Measurements from ENCODE around the gene TMEM219. TPM values are rescaled to one million over a fixed set of nuclear protein-coding genes. Genes with fewer than 3 reads are reported as not detected.

Gene TMEM219
- total RNA-seq, 1 experiment from 2014 or later: 57.7 TPM

GRCh38 chr16:29993903-29994599, 32.2 kb downstream of the TMEM219 start:
- Histone ChIP-seq H3K36me3 (ENCODE audit: control insufficient read depth, insufficient read depth, low read length) (no peaks in the 10 kb centered on the region), H3K4me3 (ENCODE audit: low read depth, low read length) (peak overlapping the region; percentile 68; the same call in 1 of the 2 replicates), H3K4me1 (peaks cover 11% of the 10 kb centered on the region; the same call in 1 of the 2 replicates), H3K27me3 (replicated peaks; ENCODE audit: control insufficient read depth, insufficient read depth, low read length) (no peaks in the 10 kb centered on the region), H3K9me3 (no peaks in the 10 kb centered on the region)
- H3K4me1 Mint-ChIP-seq (ENCODE audit: low read depth, unreplicated experiment): peaks cover 20% of the 10 kb centered on the region
- CTCF ChIA-PET: no interaction called here
- peak overlapping the region; percentile 65 for H3K27ac Mint-ChIP-seq (ENCODE audit: unreplicated experiment)
- H3K9me3 Mint-ChIP-seq (ENCODE audit: unreplicated experiment): no peaks in the 10 kb centered on the region
- intact Hi-C loops (cut with micrococcal nuclease; ENCODE audit: unreplicated experiment): loop anchor here (10.0 kb wide), 1 partner anchor 179 kb away; the partner anchor contains the start of genes PAGR1 and PRRT2
- peaks cover 49% of the 10 kb centered on the region for H3K36me3 Mint-ChIP-seq (ENCODE audit: insufficient read depth, unreplicated experiment)
- H3K27me3 Mint-ChIP-seq (ENCODE audit: insufficient read depth, unreplicated experiment): no peaks in the 10 kb centered on the region
- TSS peak; percentile 64 for BruUV-seq (replicated peaks)
- no peak for DNase-seq
- H3K4me3 Mint-ChIP-seq (ENCODE audit: unreplicated experiment): peak overlapping the region; percentile 99
- POLR2A ChIA-PET: interaction anchor here (1.6 kb wide), 2 partner anchors 21 to 69 kb away, joined by 4 to 9 read pairs; partner anchors contain the start of gene KCTD13
- TF ChIP-seq, protein P1, sequence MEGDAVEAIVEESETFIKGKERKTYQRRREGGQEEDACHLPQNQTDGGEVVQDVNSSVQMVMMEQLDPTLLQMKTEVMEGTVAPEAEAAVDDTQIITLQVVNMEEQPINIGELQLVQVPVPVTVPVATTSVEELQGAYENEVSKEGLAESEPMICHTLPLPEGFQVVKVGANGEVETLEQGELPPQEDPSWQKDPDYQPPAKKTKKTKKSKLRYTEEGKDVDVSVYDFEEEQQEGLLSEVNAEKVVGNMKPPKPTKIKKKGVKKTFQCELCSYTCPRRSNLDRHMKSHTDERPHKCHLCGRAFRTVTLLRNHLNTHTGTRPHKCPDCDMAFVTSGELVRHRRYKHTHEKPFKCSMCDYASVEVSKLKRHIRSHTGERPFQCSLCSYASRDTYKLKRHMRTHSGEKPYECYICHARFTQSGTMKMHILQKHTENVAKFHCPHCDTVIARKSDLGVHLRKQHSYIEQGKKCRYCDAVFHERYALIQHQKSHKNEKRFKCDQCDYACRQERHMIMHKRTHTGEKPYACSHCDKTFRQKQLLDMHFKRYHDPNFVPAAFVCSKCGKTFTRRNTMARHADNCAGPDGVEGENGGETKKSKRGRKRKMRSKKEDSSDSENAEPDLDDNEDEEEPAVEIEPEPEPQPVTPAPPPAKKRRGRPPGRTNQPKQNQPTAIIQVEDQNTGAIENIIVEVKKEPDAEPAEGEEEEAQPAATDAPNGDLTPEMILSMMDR (IDR thresholded peaks at IDR 0.05; ENCODE audit: insufficient read depth in 1 of 2, low read depth in 1 of 2, low read length in 1 of 2, severe bottlenecking in 1 of 2, unreplicated experiment in 1 of 2): no peak

DNA sequence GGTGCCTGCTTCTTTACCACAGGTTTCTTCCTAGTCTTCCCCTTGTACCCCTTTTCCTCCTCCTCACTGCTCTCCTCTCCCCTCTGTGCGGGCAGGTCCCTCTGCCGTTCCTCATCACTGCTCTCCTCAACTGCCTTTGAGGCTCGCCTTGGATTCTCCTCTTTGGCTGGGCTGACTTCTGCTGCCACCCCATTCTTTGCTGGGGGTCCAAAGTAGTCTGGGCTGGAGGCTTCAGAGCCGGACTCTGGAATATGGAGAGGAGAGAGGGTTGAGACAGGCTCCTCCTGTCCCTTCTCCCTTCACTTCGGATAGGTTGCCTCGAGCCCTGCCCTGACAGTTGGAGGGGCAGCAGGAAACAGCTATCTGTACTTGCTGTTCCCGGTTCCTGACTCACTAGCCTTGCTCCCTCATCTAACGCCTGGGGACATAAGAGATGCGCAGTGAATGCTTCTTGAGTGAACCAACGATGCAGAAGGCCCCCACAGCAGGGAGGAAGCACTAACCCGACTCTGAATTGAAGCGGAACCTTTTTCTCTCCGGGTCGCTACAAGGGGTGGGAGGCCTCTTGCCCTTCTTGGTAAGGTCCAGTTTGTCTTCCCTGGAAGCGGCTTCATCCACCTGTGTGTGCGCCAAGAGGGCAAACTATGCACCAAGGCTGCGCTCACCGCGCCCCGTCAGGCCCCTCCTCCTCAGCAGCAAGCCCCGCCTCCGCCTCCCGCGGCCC, 32.9 kb downstream of the TMEM219 start:
- Mint-ChIP-seq H3K9me3 (ENCODE audit: unreplicated experiment) (no peaks in the 10 kb centered on the region), H3K27me3 (ENCODE audit: insufficient read depth, unreplicated experiment) (no peaks in the 10 kb centered on the region), H3K36me3 (ENCODE audit: insufficient read depth, unreplicated experiment) (peaks cover 47% of the 10 kb centered on the region), H3K4me1 (ENCODE audit: low read depth, unreplicated experiment) (peaks cover 13% of the 10 kb centered on the region), H3K4me3 (ENCODE audit: unreplicated experiment) (peak overlapping the region; percentile 99), H3K27ac (ENCODE audit: unreplicated experiment) (peak overlapping the region; percentile 65)
- peak in 1 of 2 experiments; percentile 84 for DNase-seq
- Histone ChIP-seq H3K4me3 (ENCODE audit: low read depth, low read length) (peak overlapping the region; percentile 68), H3K36me3 (ENCODE audit: control insufficient read depth, insufficient read depth, low read length) (no peaks in the 10 kb centered on the region), H3K27me3 (replicated peaks; ENCODE audit: control insufficient read depth, insufficient read depth, low read length) (no peaks in the 10 kb centered on the region), H3K9me3 (no peaks in the 10 kb centered on the region), H3K4me1 (peaks cover 11% of the 10 kb centered on the region; the same call in 1 of the 2 replicates)
- intact Hi-C loops (cut with micrococcal nuclease; ENCODE audit: unreplicated experiment): loop anchor here (1.0 to 10.0 kb wide), 2 partner anchors 32 to 180 kb away; partner anchors contain the start of genes PAGR1, PRRT2 and TMEM219
- TF ChIP-seq, protein P1 (IDR thresholded peaks at IDR 0.05; ENCODE audit: insufficient read depth in 1 of 2, low read depth in 1 of 2, low read length in 1 of 2, severe bottlenecking in 1 of 2, unreplicated experiment in 1 of 2): no peak
- POLR2A ChIA-PET: interaction anchor here (1.2 to 1.6 kb wide), 2 partner anchors 21 to 69 kb away, joined by 9 to 15 read pairs; partner anchors contain the start of genes KCTD13 and TAOK2
- BruUV-seq (replicated peaks): no TSS peak
- CTCF ChIA-PET: interaction anchor here (1.2 kb wide), 1 partner anchor 22 kb away, joined by 4 read pairs; no protein-coding TSS in a partner anchor

DNA sequence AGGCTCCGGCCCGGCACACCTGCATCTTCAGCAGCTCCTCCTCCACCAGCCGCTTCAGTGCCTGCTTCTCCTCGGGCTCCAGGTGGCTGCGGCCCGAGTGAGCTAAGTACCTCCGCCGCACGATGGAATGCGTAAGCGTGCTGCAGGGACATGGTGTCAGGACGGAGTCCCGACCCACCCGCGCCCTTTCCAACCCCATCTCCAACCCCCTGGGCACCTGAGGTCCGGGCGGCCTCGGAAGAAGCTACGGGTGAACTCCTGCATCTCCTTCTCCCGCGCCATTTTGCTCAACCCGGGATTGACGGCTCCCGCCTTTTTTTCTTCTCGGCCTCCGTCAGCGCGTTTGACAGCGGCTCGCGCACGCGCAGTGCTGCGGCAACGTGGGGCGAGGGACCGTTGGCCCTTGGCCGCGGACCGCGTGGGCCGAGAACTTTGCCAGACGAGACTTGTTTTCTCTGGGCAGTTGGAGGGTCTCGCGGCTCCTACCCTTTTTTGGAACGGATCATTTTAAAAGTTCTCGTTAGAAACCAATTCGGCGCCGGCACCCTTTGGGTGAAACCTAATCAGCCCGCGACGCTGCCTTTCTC, 33.5 kb downstream of the TMEM219 start, which contains the start of gene HIRIP3:
HIRIP3 (minus strand) TSS at position 294 of the 587 bp plus-strand sequence; CDS start at position 282, 12 bp downstream.
- H3K4me1 Mint-ChIP-seq (ENCODE audit: low read depth, unreplicated experiment): peaks cover 12% of the 10 kb centered on the region
- no peaks in the 10 kb centered on the region for H3K27me3 Mint-ChIP-seq (ENCODE audit: insufficient read depth, unreplicated experiment)
- TF ChIP-seq, protein P1 (IDR thresholded peaks at IDR 0.05; ENCODE audit: insufficient read depth in 1 of 2, low read depth in 1 of 2, low read length in 1 of 2, severe bottlenecking in 1 of 2, unreplicated experiment in 1 of 2): no peak
- ChIA-PET CTCF (interaction anchor here (1.2 kb wide), 1 partner anchor 22 kb away, joined by 4 read pairs; no protein-coding TSS in a partner anchor), POLR2A (interaction anchor here (1.2 to 1.6 kb wide), 2 partner anchors 22 to 70 kb away, joined by 9 to 15 read pairs; partner anchors contain the start of genes KCTD13 and TAOK2)
- BruUV-seq (replicated peaks): TSS peak; percentile 45
- intact Hi-C loops (cut with micrococcal nuclease; ENCODE audit: unreplicated experiment): loop anchor here (1.0 to 10.0 kb wide), 2 partner anchors 33 to 181 kb away; partner anchors contain the start of genes PAGR1, PRRT2 and TMEM219
- Histone ChIP-seq H3K36me3 (ENCODE audit: control insufficient read depth, insufficient read depth, low read length) (no peaks in the 10 kb centered on the region), H3K27me3 (replicated peaks; ENCODE audit: control insufficient read depth, insufficient read depth, low read length) (no peaks in the 10 kb centered on the region), H3K4me1 (peaks cover 11% of the 10 kb centered on the region; the same call in 1 of the 2 replicates), H3K4me3 (ENCODE audit: low read depth, low read length) (peak within 1 kb of the TSS; percentile 68), H3K9me3 (no peaks in the 10 kb centered on the region)
- peak; percentile 86 to 87 for DNase-seq
- H3K36me3 Mint-ChIP-seq (ENCODE audit: insufficient read depth, unreplicated experiment): peaks cover 44% of the 10 kb centered on the region
- peak within 1 kb of the TSS; percentile 65 for H3K27ac Mint-ChIP-seq (ENCODE audit: unreplicated experiment)
- H3K4me3 Mint-ChIP-seq (ENCODE audit: unreplicated experiment): peak within 1 kb of the TSS; percentile 99
- H3K9me3 Mint-ChIP-seq (ENCODE audit: unreplicated experiment): no peaks in the 10 kb centered on the region
